H9 (cell line): ENCODE measurements around the gene FAM43A. TPM values are rescaled to one million over a fixed set of nuclear protein-coding genes. Genes with fewer than 3 reads are reported as not detected.

Experiments
- DNase-seq: peaks from one replicate; pipeline ENCODE4 v3.0.0-alpha.2; 2017
- H2AFZ ChIP-seq: one replicate; pipeline ENCODE4 v1.6.1; 2013; ENCODE audit warnings: mild to moderate bottlenecking, low read length, control low read depth, moderate library complexity
- H2AK5ac ChIP-seq: 2 replicates; pipeline ENCODE4 v1.6.1; 2013; ENCODE audit warnings: low read length, control low read depth, mixed read lengths; ENCODE audit not compliant: insufficient read length
- H2BK120ac ChIP-seq: one replicate; pipeline ENCODE4 v1.6.1; 2013; ENCODE audit warnings: low read depth, mild to moderate bottlenecking, low read length, control low read depth, inconsistent platforms; ENCODE audit not compliant: poor library complexity, severe bottlenecking
- H2BK12ac ChIP-seq: 2 replicates; pipeline ENCODE4 v1.6.1; 2013; ENCODE audit warnings: low read length, control low read depth, mixed read lengths, low read depth; ENCODE audit not compliant: insufficient read length
- H2BK15ac ChIP-seq: 2 replicates; pipeline ENCODE4 v1.6.1; 2013; ENCODE audit warnings: low read depth, low read length, control low read depth
- H2BK20ac ChIP-seq: one replicate; pipeline ENCODE4 v1.6.1; 2013; ENCODE audit warnings: low read depth, mild to moderate bottlenecking, low read length, control low read depth, inconsistent platforms; ENCODE audit not compliant: poor library complexity, severe bottlenecking
- H2BK5ac ChIP-seq: 2 replicates; pipeline ENCODE4 v1.6.1; 2013; ENCODE audit warnings: low read length, control low read depth, mixed read lengths; ENCODE audit not compliant: insufficient read length
- H3K14ac ChIP-seq: 2 replicates; pipeline ENCODE4 v1.6.1; 2013; ENCODE audit warnings: low read length, control low read depth; ENCODE audit not compliant: insufficient read depth
- H3K18ac ChIP-seq: 2 replicates; pipeline ENCODE4 v1.6.1; 2013; ENCODE audit warnings: low read depth, mild to moderate bottlenecking, mixed read lengths, low read length, control low read depth; ENCODE audit not compliant: insufficient read length
- H3K23ac ChIP-seq: 2 replicates; pipeline ENCODE4 v1.6.1; 2013; ENCODE audit warnings: low read length, control low read depth, mixed read lengths, low read depth; ENCODE audit not compliant: insufficient read length
- H3K23me2 ChIP-seq: 2 replicates; pipeline ENCODE4 v1.6.1; 2013; ENCODE audit warnings: low read depth, mild to moderate bottlenecking, mixed read lengths, low read length, control low read depth; ENCODE audit not compliant: insufficient read length, poor library complexity, severe bottlenecking
- H3K27ac ChIP-seq: 2 replicates; pipeline ENCODE4 v1.5.1; 2013; ENCODE audit warnings: low read length, control low read depth, mixed read lengths, low read depth; ENCODE audit not compliant: insufficient read length
- H3K27me3 ChIP-seq: 2 replicates; pipeline ENCODE4 v1.6.1; 2013; ENCODE audit warnings: low read length, control low read depth, inconsistent platforms; ENCODE audit not compliant: insufficient read depth
- H3K4ac ChIP-seq: 2 replicates; pipeline ENCODE4 v1.6.1; 2013; ENCODE audit warnings: low read depth, mild to moderate bottlenecking, control low read depth, inconsistent platforms, low read length, moderate library complexity
- H3K4me1 ChIP-seq: 2 replicates; pipeline ENCODE4 v1.6.1; 2013; ENCODE audit warnings: low read length, control low read depth, inconsistent platforms; ENCODE audit not compliant: insufficient read depth
- H3K4me2 ChIP-seq: 2 replicates; pipeline ENCODE4 v1.6.1; 2013; ENCODE audit warnings: low read length, control low read depth, mixed read lengths; ENCODE audit not compliant: insufficient read length, insufficient read depth
- H3K56ac ChIP-seq: 2 replicates; pipeline ENCODE4 v1.6.1; 2013; ENCODE audit warnings: low read depth, mild to moderate bottlenecking, mixed read lengths, low read length, control low read depth; ENCODE audit not compliant: insufficient read length
- H3K79me1 ChIP-seq: 2 replicates; pipeline ENCODE4 v1.6.1; 2013; ENCODE audit warnings: low read depth, mild to moderate bottlenecking, moderate library complexity, low read length, control low read depth, inconsistent platforms; ENCODE audit not compliant: insufficient read depth, poor library complexity, severe bottlenecking
- H3K79me2 ChIP-seq: 2 replicates; pipeline ENCODE4 v1.6.1; 2013; ENCODE audit warnings: low read length, control low read depth, inconsistent platforms; ENCODE audit not compliant: insufficient read depth
- H3K9ac ChIP-seq: 2 replicates; pipeline ENCODE4 v1.6.1; 2013; ENCODE audit warnings: low read length, control low read depth, mixed read lengths; ENCODE audit not compliant: insufficient read length; ENCODE audit errors: extremely low read depth
- H3K9me3 ChIP-seq: one replicate; pipeline ENCODE4 v1.6.1; 2013; ENCODE audit warnings: low read depth, low read length, inconsistent platforms; ENCODE audit not compliant: control insufficient read depth
- H3T11ph ChIP-seq: one replicate; pipeline ENCODE4 v1.6.1; 2013; ENCODE audit warnings: mild to moderate bottlenecking, low read length, control low read depth, inconsistent platforms
- H4K20me1 ChIP-seq: one replicate; pipeline ENCODE4 v1.6.1; 2013; ENCODE audit not compliant: control insufficient read depth, insufficient read length, insufficient read depth
- H4K5ac ChIP-seq: 2 replicates; pipeline ENCODE4 v1.6.1; 2013; ENCODE audit warnings: low read depth, mild to moderate bottlenecking, mixed read lengths, low read length, control low read depth; ENCODE audit not compliant: insufficient read length
- H4K8ac ChIP-seq: replicated peaks from 2 replicates; pipeline ENCODE4 v1.6.1; 2013; ENCODE audit warnings: low read length, control low read depth, mixed read lengths, low read depth; ENCODE audit not compliant: insufficient read length
- H4K91ac ChIP-seq: 2 replicates; pipeline ENCODE4 v1.6.1; 2013; ENCODE audit warnings: low read depth, mild to moderate bottlenecking, moderate library complexity, mixed read lengths, low read length, control low read depth; ENCODE audit not compliant: insufficient read length
- H3K27ac Mint-ChIP-seq, 3 experiments: 2 replicates in 2 of 3; 3 replicates in 1 of 3; pipeline ENCODE4 v1.8.0; 2020 to 2021; ENCODE audit warnings: mixed read lengths in 3 of 3, mild to moderate bottlenecking in 1 of 3, moderate library complexity in 1 of 3
- H3K27me3 Mint-ChIP-seq: 2 replicates; pipeline ENCODE4 v1.8.0; 2021; ENCODE audit warnings: low read depth, mild to moderate bottlenecking, moderate library complexity, mixed read lengths
- H3K36me3 Mint-ChIP-seq, 3 experiments: 2 replicates in 2 of 3; 3 replicates in 1 of 3; pipeline ENCODE4 v1.8.0; 2020 to 2021; ENCODE audit warnings: low read depth in 3 of 3, mixed read lengths in 3 of 3; ENCODE audit not compliant: insufficient read depth in 1 of 3
- H3K4me1 Mint-ChIP-seq, 2 experiments: 2 replicates each; pipeline ENCODE4 v1.8.0; 2020; ENCODE audit warnings: mixed read lengths in 2 of 2
- H3K4me3 Mint-ChIP-seq, 2 experiments: 2 replicates in 1 of 2; 3 replicates in 1 of 2; pipeline ENCODE4 v1.8.0; 2020 to 2021; ENCODE audit warnings: mild to moderate bottlenecking in 2 of 2, mixed read lengths in 2 of 2, moderate library complexity in 1 of 2
- H3K9me3 Mint-ChIP-seq, 2 experiments: 2 replicates in 1 of 2; 3 replicates in 1 of 2; pipeline ENCODE4 v1.8.0; 2020; ENCODE audit warnings: mild to moderate bottlenecking in 2 of 2, mixed read lengths in 2 of 2, moderate library complexity in 1 of 2
- WGBS: extraction: QIAGEN DNeasy Blood & Tissue Kit; methylation state at CpG from one replicate; pipeline ENCODE4 v1.1.7; 2013; ENCODE audit warnings: missing lambda C conversion rate, low lambda C conversion rate, mixed read lengths; ENCODE audit not compliant: insufficient read length; ENCODE audit errors: extremely low coverage; 5-methylcytosine and 5-hydroxymethylcytosine counted together
- total RNA-seq: library from RNA; stranded (reverse); gene quantifications from 2 replicates; pipeline ENCODE4 v1.2.1, GENCODE V29; 2021
- TF ChIP-seq, protein P1 (sequence below): fragments of 200-600 bp; sonication (generic); conservative IDR thresholded peaks from 3 replicates; pipeline ENCODE4 v1.8.0; 2021; ENCODE audit warnings: antibody characterized with exemption, mild to moderate bottlenecking

The FAM43A gene
- total RNA-seq, 1 experiment from 2014 or later, result 2.7 TPM

DNA sequence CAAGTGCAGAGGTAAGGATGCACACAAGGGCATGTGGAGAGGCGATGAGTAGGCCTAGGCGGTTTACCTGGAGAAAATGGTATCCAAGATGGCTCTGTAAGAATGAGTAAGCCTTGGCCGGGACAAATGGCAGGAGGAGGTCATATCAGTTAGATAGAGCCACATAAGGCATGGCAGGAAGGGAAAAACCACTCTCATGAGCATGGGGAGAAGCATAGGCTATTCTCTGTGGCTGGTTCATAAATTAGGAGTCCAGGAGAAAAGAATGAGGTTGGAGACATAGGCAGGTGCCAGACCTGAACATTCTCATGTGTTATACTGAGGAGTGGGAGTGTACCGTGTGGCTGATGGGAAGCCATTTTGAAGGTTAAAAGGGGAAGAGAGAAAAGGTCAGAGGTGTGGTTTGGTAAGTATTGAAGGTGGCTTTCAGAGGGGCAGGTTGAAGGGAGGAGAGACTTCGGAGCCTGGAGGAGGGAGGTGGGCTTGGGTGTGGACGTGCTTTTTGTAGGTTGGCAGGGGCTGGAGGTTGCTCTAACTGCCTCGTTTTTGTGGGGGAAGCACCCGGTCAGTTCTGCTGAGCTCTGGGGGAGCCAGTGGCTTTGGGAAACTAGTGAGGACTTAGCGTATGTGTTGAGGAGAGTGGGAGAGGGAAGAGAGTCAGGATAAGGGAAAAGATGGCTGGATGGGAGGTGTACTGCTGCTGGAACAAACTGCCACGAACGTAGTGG lies 4.6 kb upstream of the FAM43A start:
- no peak overlapping the region for H2BK20ac ChIP-seq
- no peak overlapping the region for H2BK12ac ChIP-seq
- H3K36me3 Mint-ChIP-seq, result no peaks in the 10 kb centered on the region
- no peak overlapping the region for H3K27ac Mint-ChIP-seq
- H3K18ac ChIP-seq, result no peak overlapping the region
- peaks cover 10% of the 10 kb centered on the region; the same call in 1 of the 2 replicates for H3K27me3 ChIP-seq
- DNase-seq, result no peak
- no peak overlapping the region for H3K4me2 ChIP-seq
- no peak overlapping the region for H3K56ac ChIP-seq
- H3K23ac ChIP-seq, result no peak overlapping the region
- peaks cover 5 to 9% of the 10 kb centered on the region in 2 experiments; a peak in 3 of 4 replicates for H3K4me1 Mint-ChIP-seq
- no peaks in the 10 kb centered on the region for H4K20me1 ChIP-seq
- H3K4me3 Mint-ChIP-seq, result no peak overlapping the region
- no peak overlapping the region for H2AK5ac ChIP-seq
- H3K4ac ChIP-seq, result no peak overlapping the region
- H3K23me2 ChIP-seq, result peaks cover 4% of the 10 kb centered on the region
- H2BK5ac ChIP-seq, result no peak overlapping the region
- H3K27ac ChIP-seq, result no peak overlapping the region
- no peak overlapping the region for H2AFZ ChIP-seq
- no peaks in the 10 kb centered on the region for H3K9me3 ChIP-seq
- TF ChIP-seq, protein P1, sequence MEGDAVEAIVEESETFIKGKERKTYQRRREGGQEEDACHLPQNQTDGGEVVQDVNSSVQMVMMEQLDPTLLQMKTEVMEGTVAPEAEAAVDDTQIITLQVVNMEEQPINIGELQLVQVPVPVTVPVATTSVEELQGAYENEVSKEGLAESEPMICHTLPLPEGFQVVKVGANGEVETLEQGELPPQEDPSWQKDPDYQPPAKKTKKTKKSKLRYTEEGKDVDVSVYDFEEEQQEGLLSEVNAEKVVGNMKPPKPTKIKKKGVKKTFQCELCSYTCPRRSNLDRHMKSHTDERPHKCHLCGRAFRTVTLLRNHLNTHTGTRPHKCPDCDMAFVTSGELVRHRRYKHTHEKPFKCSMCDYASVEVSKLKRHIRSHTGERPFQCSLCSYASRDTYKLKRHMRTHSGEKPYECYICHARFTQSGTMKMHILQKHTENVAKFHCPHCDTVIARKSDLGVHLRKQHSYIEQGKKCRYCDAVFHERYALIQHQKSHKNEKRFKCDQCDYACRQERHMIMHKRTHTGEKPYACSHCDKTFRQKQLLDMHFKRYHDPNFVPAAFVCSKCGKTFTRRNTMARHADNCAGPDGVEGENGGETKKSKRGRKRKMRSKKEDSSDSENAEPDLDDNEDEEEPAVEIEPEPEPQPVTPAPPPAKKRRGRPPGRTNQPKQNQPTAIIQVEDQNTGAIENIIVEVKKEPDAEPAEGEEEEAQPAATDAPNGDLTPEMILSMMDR, result no peak
- no peak overlapping the region for H4K8ac ChIP-seq
- no peaks in the 10 kb centered on the region for H3K79me1 ChIP-seq
- H2BK120ac ChIP-seq, result no peak overlapping the region
- no peak overlapping the region for H2BK15ac ChIP-seq
- no peak overlapping the region for H3K14ac ChIP-seq
- WGBS, result no CpG with 5 or more reads among the region's 11 CpGs
- H4K91ac ChIP-seq, result no peak overlapping the region
- H4K5ac ChIP-seq, result no peak overlapping the region
- peaks cover 49% of the 10 kb centered on the region for H3K27me3 Mint-ChIP-seq
- H3K4me1 ChIP-seq, result no peaks in the 10 kb centered on the region
- H3T11ph ChIP-seq, result no peak overlapping the region
- H3K79me2 ChIP-seq, result no peaks in the 10 kb centered on the region
- H3K9ac ChIP-seq, result no peak overlapping the region
- H3K9me3 Mint-ChIP-seq, result no peaks in the 10 kb centered on the region; a peak in 1 of 5 replicates
